ENCODE measurements around the gene C12orf56.

Gene C12orf56

GRCh38 chr12:64411427-64411826, 20.9 kb upstream of the C12orf56 start:
- peaks cover 2% of the 10 kb centered on the region for H3K79me1 ChIP-seq (ENCODE audit: low read length)
- peaks cover 26% of the 10 kb centered on the region for H3K79me2 ChIP-seq (ENCODE audit: control insufficient read depth, insufficient read depth, low read length)
- no peaks in the 10 kb centered on the region for H3K4me1 ChIP-seq (ENCODE audit: control insufficient read depth, low read depth, low read length)
- no peak overlapping the region for H2BK5ac ChIP-seq (ENCODE audit: low read length)
- H3K4me3 ChIP-seq (ENCODE audit: low read length): no peak overlapping the region
- H3K4ac ChIP-seq (ENCODE audit: low read depth, low read length): no peak overlapping the region
- no peak overlapping the region for H3K23ac ChIP-seq (ENCODE audit: low read length)
- H3K4me2 ChIP-seq (ENCODE audit: low read length): no peak overlapping the region
- no peak overlapping the region for H2BK15ac ChIP-seq (replicated peaks; ENCODE audit: low read depth)
- H2BK120ac ChIP-seq (ENCODE audit: low read depth, low read length): no peak overlapping the region
- no peaks in the 10 kb centered on the region for H3K27me3 ChIP-seq (ENCODE audit: insufficient read depth, low read length, poor library complexity)
- H3K27ac ChIP-seq (ENCODE audit: low read depth, low read length): no peak overlapping the region
- H3K36me3 ChIP-seq (ENCODE audit: control insufficient read depth, insufficient read depth, low read length): peaks cover 1% of the 10 kb centered on the region
- H4K8ac ChIP-seq (ENCODE audit: low read depth, low read length): no peak overlapping the region
- DNase-seq: no peak
- no peak overlapping the region for H3K9ac ChIP-seq (ENCODE audit: low read length)
- no peak overlapping the region for H3K56ac ChIP-seq (ENCODE audit: low read length)
- H2AK5ac ChIP-seq (ENCODE audit: low read length): no peak overlapping the region
- no peak overlapping the region for H3K18ac ChIP-seq (ENCODE audit: low read length)
- WGBS (ENCODE audit: extremely low coverage, insufficient coverage, low lambda C conversion rate): no CpG with 5 or more reads among the region's 2 CpGs
- no peak overlapping the region for H4K5ac ChIP-seq (ENCODE audit: low read length)

GRCh38 chr12:64407342-64408223, 17.0 kb upstream of the C12orf56 start:
- H3K4me2 ChIP-seq (ENCODE audit: low read length): no peak overlapping the region

GRCh38 chr12:64404470-64405256, 14.1 kb upstream of the C12orf56 start:
- H3K4me2 ChIP-seq (ENCODE audit: low read length): peak overlapping the region; percentile 21
- no peaks in the 10 kb centered on the region for H3K27me3 ChIP-seq (ENCODE audit: insufficient read depth, low read length, poor library complexity)
- WGBS (ENCODE audit: extremely low coverage, insufficient coverage, low lambda C conversion rate): no CpG with 5 or more reads among the region's 78 CpGs
- H2BK5ac ChIP-seq (ENCODE audit: low read length): peak overlapping the region; percentile 85
- H2AK5ac ChIP-seq (ENCODE audit: low read length): no peak overlapping the region
- peak; percentile 89 for DNase-seq
- no peak overlapping the region for H2BK120ac ChIP-seq (ENCODE audit: low read depth, low read length)
- no peaks in the 10 kb centered on the region for H3K79me1 ChIP-seq (ENCODE audit: low read length)
- peak overlapping the region; percentile 54 for H3K4me3 ChIP-seq (ENCODE audit: low read length)
- no peaks in the 10 kb centered on the region for H3K36me3 ChIP-seq (ENCODE audit: control insufficient read depth, insufficient read depth, low read length)
- H4K8ac ChIP-seq (ENCODE audit: low read depth, low read length): peak overlapping the region; percentile 29
- H3K4me1 ChIP-seq (ENCODE audit: control insufficient read depth, low read depth, low read length): no peaks in the 10 kb centered on the region
- H3K79me2 ChIP-seq (ENCODE audit: control insufficient read depth, insufficient read depth, low read length): peaks cover 40% of the 10 kb centered on the region
- H3K23ac ChIP-seq (ENCODE audit: low read length): peak overlapping the region; percentile 59
- H3K27ac ChIP-seq (ENCODE audit: low read depth, low read length): peak overlapping the region; percentile 98
- H3K4ac ChIP-seq (ENCODE audit: low read depth, low read length): peak overlapping the region; percentile 43
- peak overlapping the region; percentile 32 for H3K18ac ChIP-seq (ENCODE audit: low read length)
- no peak overlapping the region for H2BK15ac ChIP-seq (replicated peaks; ENCODE audit: low read depth)
- H3K9ac ChIP-seq (ENCODE audit: low read length): peak overlapping the region; percentile 99
- H4K5ac ChIP-seq (ENCODE audit: low read length): no peak overlapping the region
- peak overlapping the region; percentile 100 for H3K56ac ChIP-seq (ENCODE audit: low read length)

More at GRCh38 chr12:64407342-64408223, 17.0 kb upstream of the C12orf56 start:
- no peak overlapping the region for H4K8ac ChIP-seq (ENCODE audit: low read depth, low read length)
- no peak overlapping the region for H2BK120ac ChIP-seq (ENCODE audit: low read depth, low read length)
- no peak overlapping the region for H3K27ac ChIP-seq (ENCODE audit: low read depth, low read length)
- no CpG with 5 or more reads among the region's 9 CpGs for WGBS (ENCODE audit: extremely low coverage, insufficient coverage, low lambda C conversion rate)
- no peak overlapping the region for H3K4ac ChIP-seq (ENCODE audit: low read depth, low read length)
- DNase-seq: peak; percentile 4
- no peaks in the 10 kb centered on the region for H3K79me1 ChIP-seq (ENCODE audit: low read length)
- H3K79me2 ChIP-seq (ENCODE audit: control insufficient read depth, insufficient read depth, low read length): peaks cover 42% of the 10 kb centered on the region
- no peak overlapping the region for H2AK5ac ChIP-seq (ENCODE audit: low read length)
- no peak overlapping the region for H4K5ac ChIP-seq (ENCODE audit: low read length)
- no peak overlapping the region for H3K18ac ChIP-seq (ENCODE audit: low read length)
- no peak overlapping the region for H3K4me3 ChIP-seq (ENCODE audit: low read length)
- no peak overlapping the region for H3K9ac ChIP-seq (ENCODE audit: low read length)
- peaks cover 1% of the 10 kb centered on the region for H3K36me3 ChIP-seq (ENCODE audit: control insufficient read depth, insufficient read depth, low read length)
- H3K4me1 ChIP-seq (ENCODE audit: control insufficient read depth, low read depth, low read length): no peaks in the 10 kb centered on the region
- H3K27me3 ChIP-seq (ENCODE audit: insufficient read depth, low read length, poor library complexity): no peaks in the 10 kb centered on the region
- H3K56ac ChIP-seq (ENCODE audit: low read length): peak overlapping the region; percentile 6
- H3K23ac ChIP-seq (ENCODE audit: low read length): no peak overlapping the region
- no peak overlapping the region for H2BK15ac ChIP-seq (replicated peaks; ENCODE audit: low read depth)
- no peak overlapping the region for H2BK5ac ChIP-seq (ENCODE audit: low read length)

GRCh38 chr12:64403707-64404469, 13.3 kb upstream of the C12orf56 start, which contains the start of gene XPOT:
Gene XPOT (plus strand): TSS chr12:64404392. CDS start chr12:64410036, 5,644 bp downstream.
- Histone ChIP-seq H2BK5ac (ENCODE audit: low read length) (peak within 1 kb of the TSS; percentile 85), H2AK5ac (ENCODE audit: low read length) (no peak within 1 kb of the TSS), H3K4me3 (ENCODE audit: low read length) (peak within 1 kb of the TSS; percentile 60), H4K5ac (ENCODE audit: low read length) (no peak within 1 kb of the TSS), H3K27ac (ENCODE audit: low read depth, low read length) (peak within 1 kb of the TSS; percentile 98), H3K36me3 (ENCODE audit: control insufficient read depth, insufficient read depth, low read length) (no peaks in the 10 kb centered on the region), H3K4me2 (ENCODE audit: low read length) (peak within 1 kb of the TSS; percentile 75), H2BK120ac (ENCODE audit: low read depth, low read length) (no peak within 1 kb of the TSS), H3K79me2 (ENCODE audit: control insufficient read depth, insufficient read depth, low read length) (peaks cover 39% of the 10 kb centered on the region), H3K27me3 (ENCODE audit: insufficient read depth, low read length, poor library complexity) (no peaks in the 10 kb centered on the region), H3K4me1 (ENCODE audit: control insufficient read depth, low read depth, low read length) (no peaks in the 10 kb centered on the region), H3K18ac (ENCODE audit: low read length) (peak within 1 kb of the TSS; percentile 54), H3K9ac (ENCODE audit: low read length) (peak within 1 kb of the TSS; percentile 99), H3K56ac (ENCODE audit: low read length) (peak within 1 kb of the TSS; percentile 100), H4K8ac (ENCODE audit: low read depth, low read length) (peak within 1 kb of the TSS; percentile 29), H2BK15ac (replicated peaks; ENCODE audit: low read depth) (no peak within 1 kb of the TSS), H3K4ac (ENCODE audit: low read depth, low read length) (peak within 1 kb of the TSS; percentile 43), H3K79me1 (ENCODE audit: low read length) (no peaks in the 10 kb centered on the region), H3K23ac (ENCODE audit: low read length) (peak within 1 kb of the TSS; percentile 59)
- peak; percentile 99 for DNase-seq
- WGBS (ENCODE audit: extremely low coverage, insufficient coverage, low lambda C conversion rate): no CpG with 5 or more reads among the region's 60 CpGs

GRCh38 chr12:64402181-64402580, 11.6 kb upstream of the C12orf56 start:
- WGBS (ENCODE audit: extremely low coverage, insufficient coverage, low lambda C conversion rate): no CpG with 5 or more reads among the region's 5 CpGs
- H3K27ac ChIP-seq (ENCODE audit: low read depth, low read length): no peak overlapping the region
- no peak overlapping the region for H2BK120ac ChIP-seq (ENCODE audit: low read depth, low read length)
- no peak overlapping the region for H3K18ac ChIP-seq (ENCODE audit: low read length)
- H3K9ac ChIP-seq (ENCODE audit: low read length): no peak overlapping the region
- DNase-seq: no peak
- no peaks in the 10 kb centered on the region for H3K4me1 ChIP-seq (ENCODE audit: control insufficient read depth, low read depth, low read length)
- H2AK5ac ChIP-seq (ENCODE audit: low read length): no peak overlapping the region
- no peak overlapping the region for H2BK5ac ChIP-seq (ENCODE audit: low read length)
- no peaks in the 10 kb centered on the region for H3K79me1 ChIP-seq (ENCODE audit: low read length)
- H2BK15ac ChIP-seq (replicated peaks; ENCODE audit: low read depth): no peak overlapping the region
- H3K4me3 ChIP-seq (ENCODE audit: low read length): no peak overlapping the region
- no peak overlapping the region for H3K4ac ChIP-seq (ENCODE audit: low read depth, low read length)
- H3K79me2 ChIP-seq (ENCODE audit: control insufficient read depth, insufficient read depth, low read length): peaks cover 23% of the 10 kb centered on the region
- no peak overlapping the region for H3K4me2 ChIP-seq (ENCODE audit: low read length)
- H3K36me3 ChIP-seq (ENCODE audit: control insufficient read depth, insufficient read depth, low read length): no peaks in the 10 kb centered on the region
- no peak overlapping the region for H3K23ac ChIP-seq (ENCODE audit: low read length)
- no peaks in the 10 kb centered on the region for H3K27me3 ChIP-seq (ENCODE audit: insufficient read depth, low read length, poor library complexity)
- no peak overlapping the region for H4K8ac ChIP-seq (ENCODE audit: low read depth, low read length)
- H4K5ac ChIP-seq (ENCODE audit: low read length): no peak overlapping the region
- no peak overlapping the region for H3K56ac ChIP-seq (ENCODE audit: low read length)
